ENCODE measurements around the gene ST6GALNAC3. TPM values are rescaled to one million over a fixed set of nuclear protein-coding genes. Genes with fewer than 3 reads are reported as not detected.

ST6GALNAC3 gene
- total and polyA plus RNA-seq, 2 donors from 2014 or later = 8.8 to 15.8 TPM

DNA sequence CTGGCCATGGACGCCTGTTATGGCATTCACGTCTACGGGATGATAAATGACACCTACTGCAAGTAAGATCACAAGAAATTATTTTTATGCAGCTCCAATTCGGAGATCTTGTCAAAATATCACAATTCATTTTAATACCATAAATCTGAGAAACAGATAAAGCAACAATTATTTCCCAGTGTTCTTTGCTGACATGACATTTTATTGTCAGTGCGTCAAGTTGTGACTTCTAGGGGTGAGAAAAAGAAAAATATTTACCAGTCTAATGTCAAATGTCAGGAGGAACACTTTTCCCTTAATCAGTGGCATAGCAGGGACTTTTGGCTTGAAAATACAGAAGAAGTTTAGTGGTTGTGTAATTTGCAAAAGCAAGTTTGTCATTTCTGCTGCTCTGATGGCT, 553.0 kb downstream of the ST6GALNAC3 start:
- FAIRE-seq (no peak), DNase-seq (no peak)
- Histone ChIP-seq H3K4me3 (ENCODE audit: low read length in 3 of 3) (no peak overlapping the region), H3K9me3 (ENCODE audit: control insufficient read depth in 2 of 3, insufficient read depth in 1 of 3, low read length in 3 of 3) (no peaks in the 10 kb centered on the region), H3K36me3 (ENCODE audit: control insufficient read depth in 2 of 3, insufficient read depth in 3 of 3, low read length in 3 of 3) (no peaks in the 10 kb centered on the region), H3K27ac (ENCODE audit: low read depth in 2 of 2, low read length in 2 of 2) (no peak overlapping the region), H3K9ac (ENCODE audit: low read length in 3 of 3) (no peak overlapping the region), H3K4me1 (ENCODE audit: control insufficient read depth in 2 of 3, insufficient read depth in 2 of 3, low read depth in 1 of 3, low read length in 3 of 3) (no peaks in the 10 kb centered on the region), H3K27me3 (ENCODE audit: control insufficient read depth, insufficient read depth, low read length) (no peaks in the 10 kb centered on the region)
- intact Hi-C loops (cut with DNase I) = no loop called here
- TF ChIP-seq, protein P1, sequence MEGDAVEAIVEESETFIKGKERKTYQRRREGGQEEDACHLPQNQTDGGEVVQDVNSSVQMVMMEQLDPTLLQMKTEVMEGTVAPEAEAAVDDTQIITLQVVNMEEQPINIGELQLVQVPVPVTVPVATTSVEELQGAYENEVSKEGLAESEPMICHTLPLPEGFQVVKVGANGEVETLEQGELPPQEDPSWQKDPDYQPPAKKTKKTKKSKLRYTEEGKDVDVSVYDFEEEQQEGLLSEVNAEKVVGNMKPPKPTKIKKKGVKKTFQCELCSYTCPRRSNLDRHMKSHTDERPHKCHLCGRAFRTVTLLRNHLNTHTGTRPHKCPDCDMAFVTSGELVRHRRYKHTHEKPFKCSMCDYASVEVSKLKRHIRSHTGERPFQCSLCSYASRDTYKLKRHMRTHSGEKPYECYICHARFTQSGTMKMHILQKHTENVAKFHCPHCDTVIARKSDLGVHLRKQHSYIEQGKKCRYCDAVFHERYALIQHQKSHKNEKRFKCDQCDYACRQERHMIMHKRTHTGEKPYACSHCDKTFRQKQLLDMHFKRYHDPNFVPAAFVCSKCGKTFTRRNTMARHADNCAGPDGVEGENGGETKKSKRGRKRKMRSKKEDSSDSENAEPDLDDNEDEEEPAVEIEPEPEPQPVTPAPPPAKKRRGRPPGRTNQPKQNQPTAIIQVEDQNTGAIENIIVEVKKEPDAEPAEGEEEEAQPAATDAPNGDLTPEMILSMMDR (IDR thresholded peaks at IDR 0.05; ENCODE audit: borderline replicate concordance, extremely low read depth, insufficient read depth) = no peak

DNA sequence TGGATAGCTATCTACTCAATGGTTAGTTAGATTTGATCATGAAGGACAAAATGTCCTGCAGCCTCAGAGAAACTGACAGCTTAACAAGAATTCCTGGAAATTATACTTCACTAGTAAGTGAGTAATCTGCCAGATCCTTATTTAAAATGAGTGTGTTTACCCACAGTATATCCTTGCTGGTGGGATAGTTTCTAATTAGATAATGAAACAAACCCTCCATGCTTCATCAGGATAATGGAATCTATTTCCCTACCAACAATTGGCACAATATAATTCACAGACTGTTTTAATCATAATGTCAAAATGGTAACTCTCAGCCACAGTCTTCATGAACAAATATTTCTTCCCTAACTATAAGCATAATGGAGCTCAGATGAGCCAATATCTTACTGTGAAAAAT, 553.4 kb downstream of the ST6GALNAC3 start:
- intact Hi-C loops (cut with DNase I) = no loop called here

DNA sequence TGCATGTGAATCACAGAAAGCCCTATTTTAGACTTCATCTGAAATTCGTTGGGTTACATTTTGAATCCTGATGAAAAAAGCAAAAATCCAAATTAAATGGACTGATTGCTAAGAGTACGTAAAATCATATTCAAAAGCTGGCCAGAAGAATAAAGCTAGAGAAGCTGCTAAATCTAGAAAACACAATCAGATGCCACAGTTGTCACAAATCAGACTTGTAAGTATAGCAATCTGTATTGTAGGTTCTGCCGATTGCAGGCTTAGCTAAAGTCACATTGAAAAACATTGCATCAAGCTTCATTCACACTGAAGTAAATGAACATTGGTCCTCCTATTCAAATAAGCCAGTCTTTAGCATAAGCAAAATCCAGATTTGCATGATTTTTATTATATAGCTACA, 557.6 kb downstream of the ST6GALNAC3 start:
- intact Hi-C loops (cut with DNase I) = no loop called here
- H3K4me3 ChIP-seq (ENCODE audit: low read length in 3 of 3) = no peak overlapping the region
- DNase-seq (no peak), FAIRE-seq (no peak)
- no peaks in the 10 kb centered on the region for H3K9me3 ChIP-seq (ENCODE audit: control insufficient read depth in 2 of 3, insufficient read depth in 1 of 3, low read length in 3 of 3)
- no peaks in the 10 kb centered on the region for H3K36me3 ChIP-seq (ENCODE audit: control insufficient read depth in 2 of 3, insufficient read depth in 3 of 3, low read length in 3 of 3)
- no peaks in the 10 kb centered on the region for H3K4me1 ChIP-seq (ENCODE audit: control insufficient read depth in 2 of 3, insufficient read depth in 2 of 3, low read depth in 1 of 3, low read length in 3 of 3)
- no peak overlapping the region for H3K9ac ChIP-seq (ENCODE audit: low read length in 3 of 3)
- TF ChIP-seq, protein P1 (IDR thresholded peaks at IDR 0.05; ENCODE audit: borderline replicate concordance, extremely low read depth, insufficient read depth) = no peak
- no peak overlapping the region for H3K27ac ChIP-seq (ENCODE audit: low read depth in 2 of 2, low read length in 2 of 2)
- H3K27me3 ChIP-seq (ENCODE audit: control insufficient read depth, insufficient read depth, low read length) = no peaks in the 10 kb centered on the region

More for the DNA sequence above, 553.4 kb downstream of the ST6GALNAC3 start:
- TF ChIP-seq, protein P1 (IDR thresholded peaks at IDR 0.05; ENCODE audit: borderline replicate concordance, extremely low read depth, insufficient read depth) = no peak
- Histone ChIP-seq H3K9ac (ENCODE audit: low read length in 3 of 3) (no peak overlapping the region), H3K27me3 (ENCODE audit: control insufficient read depth, insufficient read depth, low read length) (no peaks in the 10 kb centered on the region), H3K9me3 (ENCODE audit: control insufficient read depth in 2 of 3, insufficient read depth in 1 of 3, low read length in 3 of 3) (no peaks in the 10 kb centered on the region), H3K4me3 (ENCODE audit: low read length in 3 of 3) (no peak overlapping the region), H3K36me3 (ENCODE audit: control insufficient read depth in 2 of 3, insufficient read depth in 3 of 3, low read length in 3 of 3) (no peaks in the 10 kb centered on the region), H3K4me1 (ENCODE audit: control insufficient read depth in 2 of 3, insufficient read depth in 2 of 3, low read depth in 1 of 3, low read length in 3 of 3) (no peaks in the 10 kb centered on the region), H3K27ac (ENCODE audit: low read depth in 2 of 2, low read length in 2 of 2) (no peak overlapping the region)
- FAIRE-seq (no peak), DNase-seq (no peak)

DNA sequence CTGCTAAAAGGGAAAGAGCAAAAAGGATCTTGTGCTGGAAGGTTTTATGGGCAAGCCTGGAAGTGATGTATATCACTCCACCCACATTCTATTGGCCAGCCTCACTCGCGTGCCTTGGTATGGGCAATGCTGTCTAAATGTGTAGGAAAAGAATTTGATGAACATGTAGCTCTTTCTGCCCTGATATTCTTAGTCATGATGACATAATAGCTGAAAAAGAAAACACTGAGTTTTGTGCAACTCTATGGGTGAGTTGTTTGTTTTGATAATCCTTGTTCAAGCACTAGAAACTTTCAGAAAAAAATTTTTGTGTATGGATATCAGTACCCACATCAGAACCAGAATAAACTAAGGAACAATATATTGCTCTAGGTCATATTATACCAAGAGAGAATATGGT, 561.2 kb downstream of the ST6GALNAC3 start:
- intact Hi-C loops (cut with DNase I) = no loop called here
- no peak for FAIRE-seq

More for the DNA sequence above, 561.2 kb downstream of the ST6GALNAC3 start:
- no peak for DNase-seq
- no peak overlapping the region for H3K4me3 ChIP-seq (ENCODE audit: low read length in 3 of 3)
- no peaks in the 10 kb centered on the region for H3K9me3 ChIP-seq (ENCODE audit: control insufficient read depth in 2 of 3, insufficient read depth in 1 of 3, low read length in 3 of 3)
- no peaks in the 10 kb centered on the region for H3K27me3 ChIP-seq (ENCODE audit: control insufficient read depth, insufficient read depth, low read length)
- TF ChIP-seq, protein P1 (IDR thresholded peaks at IDR 0.05; ENCODE audit: borderline replicate concordance, extremely low read depth, insufficient read depth) = no peak
- no peak overlapping the region for H3K9ac ChIP-seq (ENCODE audit: low read length in 3 of 3)
- no peaks in the 10 kb centered on the region for H3K4me1 ChIP-seq (ENCODE audit: control insufficient read depth in 2 of 3, insufficient read depth in 2 of 3, low read depth in 1 of 3, low read length in 3 of 3)
- H3K27ac ChIP-seq (ENCODE audit: low read depth in 2 of 2, low read length in 2 of 2) = no peak overlapping the region
- no peaks in the 10 kb centered on the region for H3K36me3 ChIP-seq (ENCODE audit: control insufficient read depth in 2 of 3, insufficient read depth in 3 of 3, low read length in 3 of 3)

Data from kidney (tissue), 14 donors.